ENCODE measurements around the gene PRSS16. TPM values are rescaled to one million over a fixed set of nuclear protein-coding genes. Genes with fewer than 3 reads are reported as not detected.
A peak's percentile ranks its signal among the peaks of the same experiment; 100 is the strongest.

PRSS16 gene
- total and polyA plus RNA-seq, 9 of the 15 experiments (the other 6 are each of a cell fraction or from before 2014, with no cell fraction given), result 4.5 to 21.3 (median 12.1) TPM

GRCh38 chr6:27251112-27251605 is 3.7 kb downstream of the PRSS16 start (continued):
- TF ChIP-seq CHAMP1 (IDR thresholded peaks at IDR 0.05) (no peak), BRF2 (IDR thresholded peaks at IDR 0.05; ENCODE audit: borderline replicate concordance, insufficient read depth, insufficient read length) (no peak), ZNF12 (CRISPR knock-in tag; IDR thresholded peaks at IDR 0.05) (no peak), ELF2 (CRISPR knock-in tag; IDR thresholded peaks at IDR 0.05) (peak; percentile 86), HNRNPLL (IDR thresholded peaks at IDR 0.05; ENCODE audit: low read depth, low read length, poor library complexity, severe bottlenecking) (peak; percentile 14), ARNT (IDR thresholded peaks at IDR 0.05) (peak in 1 of 2 experiments; percentile 50; a peak in 1 of 4 replicates), ZNF143 (CRISPR knock-in tag; IDR thresholded peaks at IDR 0.05) (no peak), GABPB2 (CRISPR knock-in tag; conservative IDR thresholded peaks at IDR 0.05) (no peak), CBX5 (IDR thresholded peaks at IDR 0.05; ENCODE audit: borderline replicate concordance, low read depth) (no peak), ZNF146 (CRISPR knock-in tag; IDR thresholded peaks at IDR 0.05; ENCODE audit: unreplicated experiment) (no peak), SNRNP70 (optimal IDR thresholded peaks at IDR 0.05; ENCODE audit: low read depth, low read length) (no peak), ZNF23 (CRISPR knock-in tag; IDR thresholded peaks at IDR 0.05) (no peak), ZBTB43 (CRISPR knock-in tag; IDR thresholded peaks at IDR 0.05) (peak; percentile 61; the same call in 1 of the 2 replicates), DMBX1 (CRISPR knock-in tag; IDR thresholded peaks at IDR 0.05; ENCODE audit: borderline replicate concordance) (no peak), SAFB2 (IDR thresholded peaks at IDR 0.05; ENCODE audit: borderline replicate concordance, low read depth, low read length, severe bottlenecking) (no peak), CREB1 (IDR thresholded peaks at IDR 0.05) (0 out of 2 replicates have a peak, but pooled peaks have one; percentile 60), CREB1 (CRISPR knock-in tag; IDR thresholded peaks at IDR 0.05) (no peak; the same call in 1 of the 2 replicates), THAP12 (CRISPR knock-in tag; IDR thresholded peaks at IDR 0.05) (no peak)

Measured in K562 (cell line).